Measurements from ENCODE around the gene JAK2. TPM values are rescaled to one million over a fixed set of nuclear protein-coding genes. Genes with fewer than 3 reads are reported as not detected.
"Not testable (repeated sequence)": the region's sequence is repeated elsewhere in the genome, so short reads cannot be mapped to it uniquely, and the experiment has no call there.

Gene JAK2
- total RNA-seq, 4 donors from 2014 or later: 19.6 to 50.4 (median 30.1) TPM

DNA sequence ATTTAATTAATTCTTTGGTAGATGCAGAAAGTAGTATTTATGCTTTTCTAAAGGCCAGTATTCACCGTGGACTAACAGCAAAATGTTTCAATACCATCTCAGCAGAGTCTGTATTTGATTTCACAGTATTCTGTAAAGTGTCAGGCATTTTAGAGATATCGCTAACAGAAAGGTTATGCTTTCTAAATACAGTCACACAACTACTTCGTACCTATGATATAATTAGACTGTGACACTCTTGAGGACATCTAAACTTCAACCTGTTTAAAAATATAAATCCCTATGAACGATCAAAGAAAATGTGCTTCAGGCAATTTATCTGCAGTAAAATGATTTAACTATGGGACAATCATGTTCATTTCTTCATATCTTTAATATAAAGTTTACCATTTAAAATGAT, 41.7 kb upstream of the JAK2 start:
- TF ChIP-seq CTCF (IDR thresholded peaks at IDR 0.05): no peak
- ATAC-seq (ENCODE audit: low FRiP score) (no peak), DNase-seq (ENCODE audit: low spot score) (no peak)

- not testable (repeated sequence) for ATAC-seq (ENCODE audit: low FRiP score); DNase-seq (ENCODE audit: low spot score)
Measured at GRCh38 chr9:4944431-4945211, 40.5 kb upstream of the JAK2 start.

DNA sequence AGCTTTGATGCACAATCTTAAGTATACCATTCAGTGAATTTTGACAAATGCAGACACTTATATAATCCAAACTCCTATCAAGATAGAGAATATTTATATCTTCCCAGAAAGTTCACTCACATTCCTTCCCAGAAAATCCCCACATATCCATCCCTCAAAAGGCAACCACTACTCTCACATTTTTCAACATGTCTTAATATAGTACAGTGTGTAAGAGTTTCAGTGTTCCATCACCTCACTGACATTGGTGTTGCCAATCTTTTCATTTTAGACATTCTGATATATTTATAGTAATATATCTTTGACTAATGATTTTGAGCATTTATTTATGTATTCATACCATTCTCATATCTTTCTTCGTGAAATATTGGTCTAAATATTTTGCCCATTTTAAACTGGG, 38.1 kb upstream of the JAK2 start:
- DNase-seq (ENCODE audit: low spot score) (no peak), ATAC-seq (ENCODE audit: low FRiP score) (no peak)
- no peak for TF ChIP-seq CTCF (IDR thresholded peaks at IDR 0.05)

DNA sequence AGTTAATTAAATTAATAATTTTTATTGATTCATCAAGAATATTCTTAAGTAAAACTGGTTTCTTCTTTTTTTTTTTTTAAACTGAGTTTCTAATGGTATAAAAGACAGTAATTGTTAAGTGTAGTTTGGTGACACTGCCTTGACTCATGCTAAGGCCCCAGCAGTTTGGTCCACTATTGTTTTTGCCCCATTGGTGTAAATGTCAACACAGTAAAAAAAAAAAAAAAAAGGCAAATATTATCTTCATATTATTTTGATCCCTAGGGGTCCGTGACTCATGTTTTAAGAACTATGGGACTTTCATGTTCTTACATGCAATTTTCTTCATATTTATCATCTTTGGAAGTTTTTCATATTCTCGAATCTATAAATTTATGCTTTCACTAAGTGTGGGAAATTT, 29.2 kb upstream of the JAK2 start:
- no peak for ATAC-seq (ENCODE audit: low FRiP score)
- no peak for DNase-seq (ENCODE audit: low spot score)
- TF ChIP-seq CTCF (IDR thresholded peaks at IDR 0.05): no peak

DNA sequence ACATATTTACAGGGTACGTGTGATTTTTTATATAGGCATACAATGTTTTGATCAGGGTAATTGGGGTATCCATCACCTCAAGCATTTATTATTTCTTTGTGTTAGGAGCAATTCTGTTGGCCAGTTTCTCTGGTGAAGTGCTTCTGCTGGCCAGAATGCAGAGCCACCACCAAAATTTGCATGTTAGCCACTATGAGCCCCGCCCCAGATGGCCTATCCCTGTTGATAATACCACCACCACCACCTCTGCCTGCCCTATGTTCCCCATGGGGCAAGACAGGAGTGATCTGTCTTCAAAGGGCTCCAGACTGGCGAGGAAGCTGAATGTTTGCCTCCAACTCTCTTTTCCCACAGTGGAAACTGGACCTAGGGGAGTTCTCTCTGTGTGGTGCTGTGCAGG, 26.0 kb upstream of the JAK2 start:
- DNase-seq (ENCODE audit: low spot score) (no peak), ATAC-seq (ENCODE audit: low FRiP score) (no peak)
- no peak for TF ChIP-seq CTCF (IDR thresholded peaks at IDR 0.05)

DNA sequence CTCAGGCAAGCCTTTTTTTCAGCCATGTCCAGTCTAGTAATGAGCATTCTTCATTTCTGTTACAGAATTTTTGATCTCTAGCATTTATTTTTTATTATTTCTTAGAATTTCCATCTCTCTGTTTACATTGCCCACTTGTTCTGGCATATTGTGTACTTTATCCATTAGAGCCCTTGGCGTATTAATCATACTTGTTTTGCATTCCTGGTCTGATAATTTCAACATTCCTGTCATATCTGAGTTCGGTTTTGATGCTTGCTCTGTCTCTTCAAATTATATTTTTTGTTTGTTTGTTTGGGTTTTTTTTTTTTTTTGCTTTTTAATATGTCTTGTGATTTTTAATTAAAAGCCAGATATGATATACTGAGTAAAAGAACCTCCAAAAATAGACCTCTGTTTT, 23.0 kb upstream of the JAK2 start:
- no peak for TF ChIP-seq CTCF (IDR thresholded peaks at IDR 0.05)
- DNase-seq (ENCODE audit: low spot score) (no peak), ATAC-seq (ENCODE audit: low FRiP score) (no peak)

GRCh38 chr9:4964540-4964939, 20.5 kb upstream of the JAK2 start:
- no peak for TF ChIP-seq CTCF (IDR thresholded peaks at IDR 0.05)
- DNase-seq (ENCODE audit: low spot score) (no peak), ATAC-seq (ENCODE audit: low FRiP score) (no peak)
